Measurements from ENCODE around the gene C17orf50.

- TF ChIP-seq POLR2A (IDR thresholded peaks at IDR 0.05) (no peak), CTCF (IDR thresholded peaks at IDR 0.05) (no peak)
Measured at GRCh38 chr17:35793257-35793656, 32.6 kb downstream of the C17orf50 start.
